Activated CD4-positive, alpha-beta T cell treated with anti-CD3 and anti-CD28 coated beads for 36 hours (primary cell): Measurements from ENCODE around the gene CCNF. TPM values are rescaled to one million over a fixed set of nuclear protein-coding genes. Genes with fewer than 3 reads are reported as not detected.
A peak's percentile ranks its signal among the peaks of the same experiment; 100 is the strongest.

Source experiments
- ATAC-seq: fragments of 200-7000 bp; cut with Tn5 transposase; one replicate; pipeline ENCODE4 v1.10.0; 2021; ENCODE audit warnings: mild to moderate bottlenecking, moderate library complexity
- CTCF ChIA-PET: fragments of 350-600 bp; sonication (Branson Sonifier 250); formaldehyde crosslinking; loops from one replicate; lab custom pipeline; 2021; ENCODE audit warnings: antibody characterized with exemption; lab: Charles Lee
- POLR2A ChIA-PET: fragments of 350-600 bp; sonication (Branson Sonifier 250); formaldehyde crosslinking; loops from one replicate; lab custom pipeline; 2021; ENCODE audit warnings: antibody characterized with exemption, inconsistent platforms; lab: Charles Lee
- DNase-seq: peaks from one replicate; pipeline ENCODE4 v3.0.0-alpha.2; 2020
- H3K27ac Mint-ChIP-seq: one replicate; pipeline ENCODE4 v1.8.0; 2021; ENCODE audit warnings: mixed read lengths
- H3K27me3 Mint-ChIP-seq: one replicate; pipeline ENCODE4 v1.8.0; 2021; ENCODE audit warnings: mixed read lengths
- H3K36me3 Mint-ChIP-seq: one replicate; pipeline ENCODE4 v1.8.0; 2021; ENCODE audit warnings: low read depth, mixed read lengths
- H3K4me1 Mint-ChIP-seq: one replicate; pipeline ENCODE4 v1.8.0; 2021; ENCODE audit warnings: mixed read lengths
- H3K4me3 Mint-ChIP-seq: one replicate; pipeline ENCODE4 v1.8.0; 2021; ENCODE audit warnings: mild to moderate bottlenecking, moderate library complexity, mixed read lengths
- H3K9me3 Mint-ChIP-seq: one replicate; pipeline ENCODE4 v1.8.0; 2021; ENCODE audit warnings: low read depth, mixed read lengths
- intact Hi-C, 2 experiments: fragments of 100-400 bp; cut with DNase I in 1 of 2; cut with micrococcal nuclease in 1 of 2; formaldehyde crosslinking; loops; one replicate each; pipeline versions ENCODE4 v1.14.2 to v1.15.1; 2022 to 2024; cut with DNase I, micrococcal nuclease
- total RNA-seq, 2 experiments: library from RNA; stranded (reverse); gene quantifications; one replicate each; pipeline ENCODE4 v1.2.3, GENCODE V29; 2021

Gene CCNF
- total RNA-seq, 2 experiments from 2014 or later: 52.2 to 53.4 TPM

DNA sequence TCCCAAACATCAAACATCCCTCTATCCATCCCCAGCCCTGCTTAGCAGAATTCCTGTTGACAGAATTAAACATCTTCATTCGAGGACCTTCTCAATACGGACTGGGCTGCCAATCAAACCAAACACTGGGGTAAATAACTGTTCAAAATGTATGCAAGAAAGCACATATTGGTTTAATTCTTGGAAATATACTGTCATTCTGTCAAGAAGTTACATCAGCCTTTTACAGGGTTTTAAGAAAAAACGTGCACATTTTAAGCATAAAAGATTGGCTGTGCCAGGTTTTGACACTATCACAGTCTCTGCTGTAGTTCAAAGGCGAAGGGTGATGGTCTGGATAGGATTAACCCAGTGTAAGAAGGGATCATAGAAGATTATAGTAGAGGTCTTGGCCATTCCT is 25.1 kb upstream of the CCNF start:
- no peak for ATAC-seq
- Mint-ChIP-seq H3K9me3 (no peaks in the 10 kb centered on the region), H3K36me3 (no peaks in the 10 kb centered on the region), H3K27me3 (peaks cover 2% of the 10 kb centered on the region), H3K27ac (peak overlapping the region; percentile 40), H3K4me1 (peaks cover 2% of the 10 kb centered on the region), H3K4me3 (no peak overlapping the region)
- DNase-seq: no peak
- intact Hi-C loops: no loop called here
- POLR2A ChIA-PET: no interaction called here
- CTCF ChIA-PET: no interaction called here

DNA sequence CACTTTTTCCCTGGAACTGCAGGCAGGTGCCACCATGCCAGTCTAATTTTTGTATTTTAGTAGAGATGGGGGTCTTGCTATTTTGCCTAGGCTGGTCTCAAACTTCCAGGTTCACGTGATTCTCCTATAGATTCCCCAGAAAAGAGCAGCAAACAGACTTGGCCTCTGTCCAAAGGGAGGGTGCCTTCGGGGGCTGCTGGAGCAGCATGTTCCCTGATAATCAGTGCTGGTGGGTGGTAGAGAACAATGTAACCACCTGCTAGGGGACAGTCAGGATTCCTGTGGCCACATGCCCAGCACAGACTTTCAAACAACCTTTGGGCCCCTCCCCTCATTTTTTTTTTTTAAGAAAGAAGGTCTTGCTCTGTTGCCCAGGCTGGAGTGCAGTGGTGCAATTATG is 14.2 kb upstream of the CCNF start:
- POLR2A ChIA-PET: no interaction called here
- intact Hi-C loops: no loop called here
- Mint-ChIP-seq H3K27me3 (peaks cover 11% of the 10 kb centered on the region), H3K4me1 (no peaks in the 10 kb centered on the region), H3K4me3 (no peak overlapping the region), H3K27ac (no peak overlapping the region), H3K36me3 (no peaks in the 10 kb centered on the region), H3K9me3 (no peaks in the 10 kb centered on the region)
- CTCF ChIA-PET: interaction anchor here (0.7 kb wide), 1 partner anchor 54 kb away, joined by 3 read pairs; no protein-coding TSS in a partner anchor
- ATAC-seq (no peak), DNase-seq (no peak)

DNA sequence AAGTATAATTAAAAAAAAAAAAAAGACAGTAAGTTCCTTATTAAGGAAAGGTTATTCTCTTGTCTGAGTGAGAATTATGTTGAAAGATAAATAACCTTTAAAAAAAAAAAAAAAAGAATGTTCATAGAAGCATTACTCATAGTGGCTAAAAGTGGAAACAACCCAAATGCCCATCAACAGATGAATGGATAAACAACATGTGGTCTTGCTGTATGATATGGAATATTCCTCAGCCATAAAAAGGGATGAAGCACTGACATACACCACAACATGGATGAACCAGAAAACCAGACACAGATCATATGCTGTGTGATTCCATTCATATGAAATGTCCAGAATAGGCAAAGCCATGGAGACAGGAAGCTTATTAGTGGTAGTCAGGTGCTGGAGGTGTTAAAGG is 9.2 kb upstream of the CCNF start:
- ATAC-seq (no peak), DNase-seq (no peak)
- Mint-ChIP-seq H3K4me3 (no peak overlapping the region), H3K36me3 (no peaks in the 10 kb centered on the region), H3K4me1 (peaks cover 2% of the 10 kb centered on the region), H3K9me3 (no peaks in the 10 kb centered on the region), H3K27ac (no peak overlapping the region), H3K27me3 (peaks cover 6% of the 10 kb centered on the region)
- ChIA-PET CTCF (interaction anchor here (0.6 to 1.2 kb wide), 2 partner anchors 82 to 581 kb away, joined by 3 to 5 read pairs; no protein-coding TSS in a partner anchor), POLR2A (no interaction called here)
- intact Hi-C loops: no loop called here

DNA sequence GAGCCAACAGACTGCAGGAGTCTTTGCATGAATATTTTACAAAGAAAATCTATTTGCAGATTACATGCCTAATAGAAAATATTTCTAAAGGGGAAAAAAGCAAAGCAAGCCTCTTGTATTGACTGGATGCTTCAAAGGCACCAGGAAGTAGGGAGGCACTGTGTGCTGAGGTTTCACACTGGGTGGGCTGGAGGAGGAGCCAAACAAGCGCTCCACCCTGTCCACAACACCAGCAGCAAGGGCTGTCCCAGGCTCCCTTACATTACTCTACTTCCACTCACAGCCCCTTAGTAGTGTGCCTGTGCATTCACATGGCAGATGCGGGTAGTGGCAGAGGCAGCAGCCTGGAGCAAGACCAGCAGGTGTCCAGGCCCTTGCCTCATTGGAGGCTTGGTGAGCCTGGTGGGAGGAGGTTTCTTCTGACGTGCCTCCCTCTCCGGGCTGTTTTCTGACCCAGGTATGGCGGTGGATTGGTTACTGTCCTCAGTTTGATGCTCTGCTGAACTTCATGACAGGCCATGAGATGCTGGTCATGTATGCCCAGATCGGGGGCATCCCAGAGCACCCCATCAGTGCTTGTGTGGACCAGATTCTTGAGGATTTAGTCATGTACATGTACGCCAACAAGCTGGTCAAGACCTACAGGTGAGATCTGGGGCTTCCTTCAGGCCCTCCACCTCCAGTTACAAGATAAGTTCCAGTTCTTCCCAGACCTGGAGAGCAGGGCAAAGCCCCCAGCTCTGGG is 7.0 kb upstream of the CCNF start:
- Mint-ChIP-seq H3K27ac (no peak overlapping the region), H3K9me3 (no peaks in the 10 kb centered on the region), H3K4me3 (no peak overlapping the region), H3K27me3 (peaks cover under 1% of the 10 kb centered on the region), H3K4me1 (peaks cover 2% of the 10 kb centered on the region), H3K36me3 (no peaks in the 10 kb centered on the region)
- DNase-seq (no peak), ATAC-seq (no peak)
- ChIA-PET CTCF (interaction anchor here (0.7 to 1.7 kb wide), 4 partner anchors 9 to 277 kb away, joined by 3 to 5 read pairs (median 3); partner anchors contain the start of gene TEDC2), POLR2A (no interaction called here)
- intact Hi-C loops: no loop called here

DNA sequence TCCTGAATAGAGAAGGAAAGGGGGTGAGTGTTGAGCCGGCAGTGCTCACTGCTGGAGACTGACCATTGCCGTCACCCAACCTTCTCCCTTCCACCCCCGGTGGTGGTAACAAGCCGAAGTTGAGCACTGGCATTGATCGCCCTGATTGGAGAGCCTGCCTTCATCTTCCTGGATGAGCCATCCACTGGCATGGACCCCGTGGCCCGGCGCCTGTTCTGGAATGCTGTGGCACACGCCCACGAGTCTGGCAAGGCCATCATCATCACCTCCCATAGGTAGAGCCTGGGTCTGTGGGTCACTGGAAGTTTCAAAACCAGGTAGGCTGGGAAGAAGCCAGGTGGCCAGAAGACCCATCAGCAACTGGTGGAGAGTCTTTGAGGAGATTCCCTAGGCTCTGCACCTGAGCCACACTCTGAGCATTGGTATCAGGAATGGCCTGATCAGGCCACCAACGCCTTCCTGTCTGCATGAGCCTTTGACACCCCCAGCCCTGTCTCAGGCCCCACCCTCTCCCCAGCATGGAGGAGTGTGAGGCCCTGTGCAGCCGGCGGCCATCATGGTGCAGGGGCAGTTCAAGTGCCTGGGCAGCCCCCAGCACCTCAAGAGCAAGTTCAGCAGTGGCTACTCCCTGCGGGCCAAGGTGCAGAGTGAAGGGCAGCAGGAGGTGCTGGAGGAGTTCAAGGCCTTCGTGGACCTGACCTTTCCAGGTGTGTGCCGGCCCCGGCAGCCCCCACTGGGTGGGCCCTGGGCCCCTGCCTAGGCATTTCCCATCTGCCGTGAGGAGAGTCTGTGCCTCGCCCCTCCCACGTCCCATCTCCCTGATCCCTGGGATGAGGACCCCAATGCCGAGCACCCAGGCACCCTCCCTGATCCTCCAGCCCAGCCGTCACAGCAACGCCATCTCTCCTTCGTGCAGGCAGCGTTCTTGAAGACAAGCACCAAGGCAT is 4.9 kb upstream of the CCNF start:
- ChIA-PET POLR2A (interaction anchor here (0.6 kb wide), 1 partner anchor 164 kb away, joined by 3 read pairs; no protein-coding TSS in a partner anchor), CTCF (interaction anchor here (0.8 kb wide), 1 partner anchor 13 kb away, joined by 6 read pairs; no protein-coding TSS in a partner anchor)
- no peaks in the 10 kb centered on the region for H3K27me3 Mint-ChIP-seq
- H3K4me1 Mint-ChIP-seq: peaks cover 5% of the 10 kb centered on the region
- intact Hi-C loops: loop anchor here (5.0 kb wide), 3 partner anchors 78 to 483 kb away; partner anchors contain the start of gene ECI1 (in 1 of the 2)
- H3K9me3 Mint-ChIP-seq: no peaks in the 10 kb centered on the region
- ATAC-seq: no peak
- H3K27ac Mint-ChIP-seq: no peak overlapping the region
- H3K4me3 Mint-ChIP-seq: no peak overlapping the region
- DNase-seq: no peak
- H3K36me3 Mint-ChIP-seq: no peaks in the 10 kb centered on the region

DNA sequence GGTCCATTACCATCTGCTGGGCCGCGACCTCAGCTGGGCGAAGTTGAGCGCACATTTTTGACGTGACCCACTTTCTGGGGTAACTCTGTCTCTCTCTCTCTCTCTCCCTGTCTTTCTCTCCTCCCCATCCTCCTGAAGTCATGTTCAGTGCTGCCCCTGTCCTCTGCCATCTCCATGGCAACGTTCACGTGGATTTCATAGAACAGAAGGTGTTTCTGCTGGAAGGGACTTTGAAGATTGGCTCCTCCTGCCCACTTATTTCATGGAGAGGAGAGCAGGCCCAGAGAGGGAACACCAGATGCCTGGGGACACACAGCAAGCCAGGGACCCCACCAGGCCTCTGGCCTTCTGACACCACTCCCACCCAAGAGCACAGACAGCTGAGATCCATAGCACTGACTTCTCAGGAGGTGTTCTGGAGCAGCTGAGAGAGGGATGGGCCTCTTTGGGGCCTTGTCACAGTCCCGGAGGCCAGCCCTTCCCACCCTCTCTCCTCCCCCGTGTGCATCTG is 4.2 kb upstream of the CCNF start:
- ChIA-PET POLR2A (no interaction called here), CTCF (no interaction called here)
- intact Hi-C loops: loop anchor here (5.0 kb wide), 3 partner anchors 77 to 482 kb away; partner anchors contain the start of gene ECI1 (in 1 of the 2)

DNA sequence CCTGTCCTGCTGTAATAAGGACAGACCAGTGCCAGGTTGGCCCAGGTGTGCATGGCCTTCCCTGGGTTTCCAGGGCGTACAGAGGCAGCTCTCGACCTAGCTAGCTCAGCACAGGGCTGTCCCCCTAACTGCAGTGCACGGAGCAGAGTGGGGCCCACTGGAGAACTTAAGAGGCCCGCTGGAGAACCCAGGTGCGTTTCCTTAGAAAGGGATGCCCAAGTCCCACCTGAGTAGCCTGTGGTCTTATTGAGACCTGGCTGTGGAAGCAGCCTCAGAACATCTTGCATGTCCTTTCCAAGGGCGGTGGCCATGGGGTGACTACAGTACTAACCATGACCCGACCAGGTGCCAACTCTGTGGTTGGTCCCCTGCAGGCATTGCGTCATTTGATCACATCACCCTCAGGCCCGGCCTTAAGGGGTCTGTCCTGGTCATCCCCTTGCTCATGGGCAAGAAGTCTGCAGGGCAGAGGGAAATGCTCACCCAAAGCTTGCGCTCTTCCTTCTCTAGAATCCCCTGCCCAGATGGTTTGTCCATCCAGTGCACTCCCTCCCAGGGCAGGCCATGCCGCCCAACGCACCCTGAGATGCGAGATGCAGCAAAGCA is 3.3 kb upstream of the CCNF start:
- peaks cover 16% of the 10 kb centered on the region for H3K4me1 Mint-ChIP-seq
- DNase-seq (no peak), ATAC-seq (no peak)
- ChIA-PET CTCF (no interaction called here), POLR2A (no interaction called here)
- no peak overlapping the region for H3K27ac Mint-ChIP-seq
- no peaks in the 10 kb centered on the region for H3K27me3 Mint-ChIP-seq
- H3K9me3 Mint-ChIP-seq: no peaks in the 10 kb centered on the region
- no peak overlapping the region for H3K4me3 Mint-ChIP-seq
- intact Hi-C loops: loop anchor here (5.0 kb wide), 3 partner anchors 76 to 481 kb away; partner anchors contain the start of gene ECI1 (in 1 of the 2)
- peaks cover 11% of the 10 kb centered on the region for H3K36me3 Mint-ChIP-seq

More for the DNA sequence above, 4.2 kb upstream of the CCNF start:
- H3K9me3 Mint-ChIP-seq: no peaks in the 10 kb centered on the region
- no peak overlapping the region for H3K4me3 Mint-ChIP-seq
- ATAC-seq (no peak), DNase-seq (no peak)
- peaks cover 3% of the 10 kb centered on the region for H3K36me3 Mint-ChIP-seq
- H3K27me3 Mint-ChIP-seq: no peaks in the 10 kb centered on the region
- peaks cover 7% of the 10 kb centered on the region for H3K4me1 Mint-ChIP-seq
- no peak overlapping the region for H3K27ac Mint-ChIP-seq

DNA sequence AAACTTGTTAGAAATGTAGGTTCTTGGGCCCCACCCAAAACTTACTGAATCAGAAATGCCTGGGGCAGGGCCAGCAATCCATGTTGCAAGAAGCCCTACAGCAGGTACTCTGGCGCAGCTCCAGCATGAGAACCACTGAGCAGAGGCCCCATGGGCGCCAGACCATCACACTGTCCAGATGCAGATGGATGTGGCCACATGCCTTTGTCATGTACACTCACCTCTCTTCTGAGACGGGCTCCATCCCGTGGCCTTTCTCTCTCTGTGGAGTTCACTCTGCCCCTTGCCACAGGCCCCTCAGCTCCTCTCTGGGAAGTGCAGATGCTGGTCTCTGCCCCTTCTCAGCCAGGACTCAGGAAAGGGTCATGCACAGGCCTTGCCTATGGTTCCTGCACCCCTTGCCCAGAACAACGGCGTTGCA is 2.3 kb upstream of the CCNF start:
- Mint-ChIP-seq H3K4me3 (no peak overlapping the region), H3K4me1 (peaks cover 19% of the 10 kb centered on the region), H3K9me3 (no peaks in the 10 kb centered on the region), H3K27ac (no peak overlapping the region), H3K36me3 (peaks cover 16% of the 10 kb centered on the region), H3K27me3 (no peaks in the 10 kb centered on the region)
- CTCF ChIA-PET: interaction anchor here (0.9 to 1.6 kb wide), 3 partner anchors 8 to 41 kb away, joined by 3 to 7 read pairs (median 4); no protein-coding TSS in a partner anchor
- intact Hi-C loops: loop anchor here (5.0 kb wide), 3 partner anchors 75 to 480 kb away; partner anchors contain the start of gene ECI1 (in 1 of the 2)
- no peak for ATAC-seq
- POLR2A ChIA-PET: no interaction called here
- DNase-seq: no peak

DNA sequence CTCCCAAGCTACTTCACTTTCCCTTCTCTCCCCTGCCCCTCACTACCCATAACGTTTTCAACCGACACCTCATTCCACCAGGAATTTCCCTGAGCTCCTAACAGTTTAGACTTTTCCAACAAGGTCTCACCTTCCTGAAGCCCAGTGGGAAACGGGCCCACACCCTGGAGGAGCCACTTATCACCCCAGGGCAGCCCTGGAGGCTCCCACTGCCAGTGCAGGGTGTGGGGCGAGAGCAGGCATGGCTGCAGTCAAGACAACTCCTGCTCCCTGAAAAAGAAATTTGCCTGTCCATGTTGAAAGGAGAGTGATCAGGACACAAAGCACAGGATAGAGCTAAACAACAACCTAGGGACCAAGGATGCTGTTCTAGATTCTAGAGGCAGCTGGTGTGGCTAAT is 1.7 kb upstream of the CCNF start:
- DNase-seq (no peak), ATAC-seq (no peak)
- Mint-ChIP-seq H3K4me3 (peak overlapping the region; percentile 97), H3K9me3 (no peaks in the 10 kb centered on the region), H3K27ac (no peak overlapping the region), H3K4me1 (peaks cover 19% of the 10 kb centered on the region), H3K36me3 (peaks cover 19% of the 10 kb centered on the region), H3K27me3 (no peaks in the 10 kb centered on the region)
- ChIA-PET CTCF (interaction anchor here (0.5 to 1.6 kb wide), 6 partner anchors 9 to 400 kb away, joined by 3 to 7 read pairs (median 4); no protein-coding TSS in a partner anchor), POLR2A (no interaction called here)
- intact Hi-C loops: loop anchor here (5.0 kb wide), 3 partner anchors 75 to 480 kb away; partner anchors contain the start of gene ECI1 (in 1 of the 2)

DNA sequence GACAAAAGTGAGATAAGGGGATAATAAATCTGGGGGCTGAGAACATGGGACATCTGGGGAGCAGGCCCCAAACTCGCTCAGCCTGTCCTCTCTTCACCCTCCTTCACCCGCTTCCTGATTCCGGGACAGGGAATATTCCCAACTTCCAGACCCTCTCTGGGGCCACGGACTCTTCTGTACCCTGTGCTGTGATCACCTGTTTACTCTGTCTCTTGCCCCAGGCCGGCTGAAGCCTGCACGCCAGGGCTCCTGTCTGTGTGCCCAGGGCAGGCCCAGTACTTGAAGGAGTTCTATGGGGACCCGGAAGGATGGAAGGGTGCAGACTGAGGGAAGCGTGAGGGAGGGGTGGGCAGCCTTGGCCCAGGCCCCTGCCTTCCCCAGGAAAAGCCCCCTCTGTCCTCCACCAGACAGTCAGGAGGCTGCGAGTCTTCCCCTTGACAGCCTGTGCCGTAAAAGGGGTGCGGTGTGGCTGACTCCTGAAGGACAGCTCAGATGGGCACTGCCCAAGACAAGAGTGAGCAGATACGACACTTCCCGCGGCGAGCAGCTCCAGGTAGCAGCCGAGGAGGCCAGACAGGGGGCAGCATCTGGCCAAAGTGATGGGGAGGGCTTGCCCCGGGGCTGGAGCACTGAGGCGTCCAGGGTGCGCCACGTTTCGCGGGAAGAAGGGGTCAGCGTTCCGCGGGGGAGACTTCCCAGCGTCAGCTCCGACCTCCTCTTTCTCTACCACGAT is 1.0 kb upstream of the CCNF start:
- no peak for ATAC-seq

More for the DNA sequence above, 1.0 kb upstream of the CCNF start:
- no peaks in the 10 kb centered on the region for H3K27me3 Mint-ChIP-seq
- DNase-seq: peak; percentile 55
- H3K27ac Mint-ChIP-seq: peak overlapping the region; percentile 76
- peaks cover 23% of the 10 kb centered on the region for H3K36me3 Mint-ChIP-seq
- peaks cover 17% of the 10 kb centered on the region for H3K4me1 Mint-ChIP-seq
- H3K9me3 Mint-ChIP-seq: no peaks in the 10 kb centered on the region
- CTCF ChIA-PET: interaction anchor here (0.6 to 1.6 kb wide), 7 partner anchors 10 to 478 kb away, joined by 3 to 7 read pairs (median 3); partner anchors contain the start of gene ABCA3
- POLR2A ChIA-PET: no interaction called here
- intact Hi-C loops: loop anchor here (2.0 to 5.0 kb wide), 6 partner anchors 74 to 479 kb away; partner anchors contain the start of genes ABCA3 (in 1 of the 2), ECI1 (in 1 of the 2), KCTD5 (in 1 of the 2) and NTHL1 (in 1 of the 2)
- H3K4me3 Mint-ChIP-seq: peak overlapping the region; percentile 97
